ENCODE results near the gene FIBIN.
"Not testable (repeated sequence)": the region's sequence is repeated elsewhere in the genome, so short reads cannot be mapped to it uniquely, and the experiment has no call there.

FIBIN gene

DNA sequence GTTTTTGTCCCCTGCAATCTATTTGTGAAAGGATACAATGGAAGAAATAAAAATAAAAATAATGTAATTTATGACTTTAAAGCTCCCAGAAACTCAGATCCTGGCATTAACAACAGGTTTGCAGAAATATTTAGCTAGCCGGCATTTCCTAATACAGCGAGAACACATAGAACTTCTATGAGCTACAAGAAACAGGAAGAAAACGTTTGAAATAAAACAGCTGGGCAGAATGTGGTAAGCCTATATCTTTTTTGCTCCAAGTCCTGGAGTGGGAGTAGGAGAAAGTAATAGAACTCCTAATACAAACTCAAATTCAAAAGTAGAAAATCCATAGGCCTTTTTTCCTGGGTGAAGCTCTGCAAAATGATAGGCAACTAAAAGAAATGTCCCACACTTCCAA lies 29.6 kb upstream of the FIBIN start:
- CTCF ChIA-PET: no interaction called here
- no peak overlapping the region for H3K27ac Mint-ChIP-seq
- H3K4me1 Mint-ChIP-seq: no peaks in the 10 kb centered on the region
- peaks cover 7% of the 10 kb centered on the region for H3K9me3 Mint-ChIP-seq
- no peak for DNase-seq
- no peaks in the 10 kb centered on the region for H3K27me3 Mint-ChIP-seq
- no peaks in the 10 kb centered on the region for H3K36me3 Mint-ChIP-seq
- H3K4me3 Mint-ChIP-seq: no peak overlapping the region

GRCh38 chr11:26964847-26965485 lies 28.9 kb upstream of the FIBIN start:
- H3K36me3 Mint-ChIP-seq, H3K4me3 Mint-ChIP-seq, H3K27ac Mint-ChIP-seq, H3K4me1 Mint-ChIP-seq, H3K27me3 Mint-ChIP-seq, DNase-seq, CTCF ChIA-PET, H3K9me3 Mint-ChIP-seq: not testable (repeated sequence)

DNA sequence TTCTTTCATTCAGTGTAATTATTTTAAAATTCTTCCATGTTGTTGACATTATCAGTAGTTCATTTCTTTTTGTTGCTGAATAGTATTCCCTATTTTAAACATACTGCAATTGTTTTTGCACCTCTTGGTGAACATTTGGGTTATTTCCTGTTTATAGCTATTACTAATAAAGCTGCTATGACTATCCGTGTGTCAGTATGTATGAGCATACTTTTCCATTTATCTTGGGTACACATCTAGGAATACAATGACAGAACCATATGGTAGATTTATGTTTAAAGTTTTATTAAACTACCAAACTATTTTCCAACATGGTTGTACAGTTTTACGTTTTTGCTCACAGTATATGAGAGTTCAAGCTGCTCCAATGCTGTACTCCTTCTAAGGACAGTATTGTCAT lies 22.0 kb upstream of the FIBIN start:
- Mint-ChIP-seq H3K27ac (no peak overlapping the region), H3K4me3 (no peak overlapping the region), H3K9me3 (peaks cover 8% of the 10 kb centered on the region), H3K27me3 (no peaks in the 10 kb centered on the region), H3K36me3 (no peaks in the 10 kb centered on the region), H3K4me1 (no peaks in the 10 kb centered on the region)
- no peak for DNase-seq
- CTCF ChIA-PET: no interaction called here

DNA sequence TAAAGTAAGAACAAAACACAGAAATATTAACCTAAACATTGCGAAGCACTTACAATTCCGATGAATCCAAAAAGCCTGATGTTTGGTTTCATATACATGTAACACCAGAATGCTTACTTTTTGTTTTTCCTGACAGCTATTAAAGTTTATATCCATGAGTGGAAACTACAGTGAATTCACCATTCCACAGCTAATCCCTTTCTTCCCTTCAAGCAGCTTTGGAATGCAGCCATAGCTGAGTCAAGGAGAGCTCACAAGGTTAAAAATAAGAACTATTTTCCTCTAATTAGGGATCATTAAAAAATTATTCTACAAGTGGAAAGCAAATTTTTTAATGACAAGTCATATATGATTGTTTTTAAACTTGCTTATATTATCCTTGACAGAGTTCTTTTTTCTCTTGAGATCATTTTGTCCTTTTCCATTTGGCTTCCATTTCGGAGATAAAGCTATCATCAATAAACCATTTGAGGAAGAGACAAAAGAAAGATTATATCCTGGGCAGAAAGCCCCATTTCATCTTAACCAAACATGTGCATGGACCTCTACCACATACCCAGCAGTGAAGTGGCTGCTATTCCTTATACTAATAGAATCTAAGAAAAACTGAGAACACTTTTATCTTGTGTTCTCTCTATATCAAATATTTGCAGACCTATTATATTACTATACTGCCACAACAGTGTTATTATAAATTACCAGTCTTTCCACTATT lies 19.7 kb upstream of the FIBIN start:
- Mint-ChIP-seq H3K4me3 (no peak overlapping the region), H3K27me3 (no peaks in the 10 kb centered on the region), H3K36me3 (no peaks in the 10 kb centered on the region), H3K4me1 (no peaks in the 10 kb centered on the region), H3K27ac (no peak overlapping the region), H3K9me3 (peaks cover 18% of the 10 kb centered on the region)
- no peak for DNase-seq
- CTCF ChIA-PET: no interaction called here

GRCh38 chr11:26974996-26975395 lies 18.9 kb upstream of the FIBIN start:
- no peak overlapping the region for H3K4me3 Mint-ChIP-seq
- DNase-seq: no peak
- no peaks in the 10 kb centered on the region for H3K27me3 Mint-ChIP-seq
- no peaks in the 10 kb centered on the region for H3K36me3 Mint-ChIP-seq
- H3K27ac Mint-ChIP-seq: no peak overlapping the region
- H3K9me3 Mint-ChIP-seq: peaks cover 22% of the 10 kb centered on the region
- CTCF ChIA-PET: no interaction called here
- no peaks in the 10 kb centered on the region for H3K4me1 Mint-ChIP-seq

DNA sequence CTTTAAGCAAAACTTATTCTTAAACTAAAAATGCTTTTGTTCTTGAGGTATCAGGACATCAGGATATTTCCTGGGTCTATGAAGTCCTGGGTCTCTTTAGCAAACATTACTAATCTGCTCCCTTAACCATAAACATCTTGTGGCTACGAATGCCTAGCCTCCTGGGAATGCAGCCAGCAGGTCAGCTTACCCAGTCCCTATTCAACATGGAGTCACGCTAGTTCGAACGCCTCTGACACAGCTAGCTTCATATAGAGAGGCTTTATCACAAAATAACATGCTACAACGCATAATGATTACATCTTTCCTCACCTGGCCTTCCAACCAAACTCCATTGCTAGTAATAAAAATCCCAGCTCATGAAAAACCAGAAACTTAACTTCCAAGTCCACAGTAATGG lies 17.5 kb upstream of the FIBIN start:
- no peak overlapping the region for H3K4me3 Mint-ChIP-seq

DNA sequence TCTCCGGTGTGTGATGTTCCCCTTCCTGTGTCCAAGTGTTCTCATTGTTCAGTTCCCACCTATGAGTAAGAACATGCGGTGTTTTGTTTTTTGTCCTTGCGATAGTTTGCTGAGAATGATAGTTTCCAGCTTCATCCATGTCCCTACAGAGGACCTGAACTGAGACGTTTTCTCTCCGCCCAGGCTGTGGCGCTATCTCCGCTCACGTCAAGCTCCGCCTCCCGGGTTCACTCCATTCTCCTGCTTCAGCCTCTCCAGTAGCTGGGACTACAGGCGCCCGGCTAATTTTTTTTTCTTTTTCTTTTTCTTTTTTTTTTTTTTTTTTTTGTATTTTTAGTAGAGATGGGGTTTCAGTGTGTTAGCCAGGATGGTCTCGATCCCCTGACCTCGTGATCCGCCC lies 16.7 kb upstream of the FIBIN start:
- DNase-seq, H3K36me3 Mint-ChIP-seq, H3K4me1 Mint-ChIP-seq, H3K27me3 Mint-ChIP-seq, H3K4me3 Mint-ChIP-seq, H3K27ac Mint-ChIP-seq, CTCF ChIA-PET: not testable (repeated sequence)
- H3K9me3 Mint-ChIP-seq: peaks cover 29% of the 10 kb centered on the region

More for the DNA sequence above, 17.5 kb upstream of the FIBIN start:
- no peaks in the 10 kb centered on the region for H3K36me3 Mint-ChIP-seq
- no peak for DNase-seq
- no peaks in the 10 kb centered on the region for H3K4me1 Mint-ChIP-seq
- no peak overlapping the region for H3K27ac Mint-ChIP-seq
- CTCF ChIA-PET: no interaction called here
- H3K27me3 Mint-ChIP-seq: no peaks in the 10 kb centered on the region
- H3K9me3 Mint-ChIP-seq: peaks cover 25% of the 10 kb centered on the region

- Mint-ChIP-seq H3K27ac (no peak overlapping the region), H3K36me3 (no peaks in the 10 kb centered on the region), H3K27me3 (no peaks in the 10 kb centered on the region), H3K4me3 (no peak overlapping the region), H3K9me3 (peaks cover 26% of the 10 kb centered on the region), H3K4me1 (no peaks in the 10 kb centered on the region)
- DNase-seq: no peak
- CTCF ChIA-PET: no interaction called here
These were observed 10.3 kb upstream of the FIBIN start for GRCh38 chr11:26983645-26984044.

- CTCF ChIA-PET: no interaction called here
These were observed 8.4 kb upstream of the FIBIN start for GRCh38 chr11:26985470-26985869.

GRCh38 chr11:26985943-26986342 lies 8.0 kb upstream of the FIBIN start:
- Mint-ChIP-seq H3K27me3 (no peaks in the 10 kb centered on the region), H3K27ac (no peak overlapping the region), H3K36me3 (no peaks in the 10 kb centered on the region), H3K4me1 (no peaks in the 10 kb centered on the region), H3K4me3 (no peak overlapping the region), H3K9me3 (peaks cover 15% of the 10 kb centered on the region)
- no peak for DNase-seq
- CTCF ChIA-PET: no interaction called here

More at GRCh38 chr11:26985470-26985869, 8.4 kb upstream of the FIBIN start:
- Mint-ChIP-seq H3K9me3 (peaks cover 15% of the 10 kb centered on the region), H3K4me3 (no peak overlapping the region), H3K27me3 (no peaks in the 10 kb centered on the region), H3K36me3 (no peaks in the 10 kb centered on the region), H3K4me1 (no peaks in the 10 kb centered on the region), H3K27ac (no peak overlapping the region)
- DNase-seq: no peak

GRCh38 chr11:26987272-26987671 lies 6.6 kb upstream of the FIBIN start:
- Mint-ChIP-seq H3K4me3 (no peak overlapping the region), H3K4me1 (no peaks in the 10 kb centered on the region), H3K27ac (no peak overlapping the region), H3K27me3 (no peaks in the 10 kb centered on the region), H3K36me3 (no peaks in the 10 kb centered on the region), H3K9me3 (peaks cover 11% of the 10 kb centered on the region)
- DNase-seq: no peak
- CTCF ChIA-PET: no interaction called here

DNA sequence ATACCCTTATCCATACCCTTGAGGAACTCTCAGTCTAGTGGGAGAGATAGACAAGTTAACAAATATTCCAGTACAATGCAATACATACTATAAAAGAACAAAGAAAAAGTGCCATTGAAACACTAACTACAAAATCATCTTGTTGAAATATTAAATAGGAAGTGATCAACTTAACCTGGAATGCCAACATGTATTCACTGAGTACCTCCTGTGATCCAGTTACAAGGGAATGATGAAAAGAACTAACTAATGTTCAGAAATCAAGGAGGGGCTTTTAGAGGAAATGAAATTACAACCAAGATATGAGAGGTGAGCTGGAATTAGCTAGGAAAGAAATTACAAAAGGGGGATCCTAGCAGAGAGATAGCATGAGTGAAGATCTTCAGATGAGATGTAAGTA lies 6.2 kb upstream of the FIBIN start:
- no peaks in the 10 kb centered on the region for H3K4me1 Mint-ChIP-seq
- H3K36me3 Mint-ChIP-seq: no peaks in the 10 kb centered on the region
- CTCF ChIA-PET: no interaction called here
- H3K4me3 Mint-ChIP-seq: no peak overlapping the region
- no peaks in the 10 kb centered on the region for H3K27me3 Mint-ChIP-seq
- no peak for DNase-seq
- H3K9me3 Mint-ChIP-seq: peaks cover 9% of the 10 kb centered on the region
- H3K27ac Mint-ChIP-seq: no peak overlapping the region

DNA sequence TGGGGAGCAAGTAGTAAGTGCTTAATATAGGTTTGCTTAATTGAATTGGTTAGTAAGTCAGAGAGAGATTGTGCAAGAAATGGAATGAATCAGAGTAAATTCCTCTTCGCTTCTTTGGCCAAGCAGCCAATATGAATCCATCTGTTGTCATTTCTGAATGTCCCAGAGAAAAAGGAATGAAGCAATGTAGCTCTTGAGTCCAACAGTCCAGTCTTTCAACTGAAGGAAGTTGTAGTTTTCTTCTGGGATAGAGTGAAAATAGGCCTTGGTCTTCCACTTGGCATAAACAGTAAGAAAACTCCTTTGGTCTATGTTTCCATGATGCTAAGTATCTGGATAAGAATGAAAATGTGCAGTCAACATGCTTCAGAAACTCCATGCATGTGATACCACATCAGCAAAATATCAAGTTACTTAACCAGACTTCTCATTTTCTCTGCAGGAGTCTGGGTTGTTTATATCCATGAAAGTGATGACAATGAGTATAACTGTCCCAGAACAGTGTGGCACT lies 1.8 kb upstream of the FIBIN start:
- no peak overlapping the region for H3K4me3 Mint-ChIP-seq
- H3K27ac Mint-ChIP-seq: no peak overlapping the region
- H3K4me1 Mint-ChIP-seq: no peaks in the 10 kb centered on the region
- H3K27me3 Mint-ChIP-seq: no peaks in the 10 kb centered on the region
- H3K36me3 Mint-ChIP-seq: no peaks in the 10 kb centered on the region
- no peaks in the 10 kb centered on the region for H3K9me3 Mint-ChIP-seq
- no peak for DNase-seq
- CTCF ChIA-PET: no interaction called here

DNA sequence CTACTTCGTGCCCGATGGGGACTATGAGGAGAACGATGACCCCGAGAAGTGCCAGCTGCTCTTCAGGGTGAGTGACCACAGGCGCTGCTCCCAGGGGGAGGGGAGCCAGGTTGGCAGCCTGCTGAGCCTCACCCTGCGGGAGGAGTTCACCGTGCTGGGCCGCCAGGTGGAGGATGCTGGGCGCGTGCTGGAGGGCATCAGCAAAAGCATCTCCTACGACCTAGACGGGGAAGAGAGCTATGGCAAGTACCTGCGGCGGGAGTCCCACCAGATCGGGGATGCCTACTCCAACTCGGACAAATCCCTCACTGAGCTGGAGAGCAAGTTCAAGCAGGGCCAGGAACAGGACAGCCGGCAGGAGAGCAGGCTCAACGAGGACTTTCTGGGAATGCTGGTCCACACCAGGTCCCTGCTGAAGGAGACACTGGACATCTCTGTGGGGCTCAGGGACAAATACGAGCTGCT lies 751 bp downstream of the FIBIN start:
- Mint-ChIP-seq H3K27me3 (no peaks in the 10 kb centered on the region), H3K36me3 (no peaks in the 10 kb centered on the region), H3K9me3 (no peaks in the 10 kb centered on the region), H3K4me1 (no peaks in the 10 kb centered on the region), H3K27ac (no peak overlapping the region), H3K4me3 (no peak overlapping the region)
- no peak for DNase-seq
- CTCF ChIA-PET: no interaction called here

GRCh38 chr11:26995701-26996460 lies 2.0 kb downstream of the FIBIN start:
- CTCF ChIA-PET: no interaction called here

More at GRCh38 chr11:26995701-26996460, 2.0 kb downstream of the FIBIN start:
- Mint-ChIP-seq H3K4me3 (no peak overlapping the region), H3K27ac (no peak overlapping the region), H3K27me3 (no peaks in the 10 kb centered on the region), H3K36me3 (no peaks in the 10 kb centered on the region), H3K9me3 (no peaks in the 10 kb centered on the region), H3K4me1 (no peaks in the 10 kb centered on the region)
- DNase-seq: no peak

Data from activated naive CD4-positive, alpha-beta T cell treated with anti-CD3 and anti-CD28 coated beads, Interleukin-2, amount 10 ng/mL, durations not matched to agents 7 days and 5 days (primary cell).